Measurements from ENCODE around the gene SYNPR. TPM values are rescaled to one million over a fixed set of nuclear protein-coding genes. Genes with fewer than 3 reads are reported as not detected.

Gene SYNPR
- total RNA-seq, 2 donors from 2014 or later: not detected

GRCh38 chr3:63414607-63415006 is 136.5 kb downstream of the SYNPR start:
- H3K9me3 ChIP-seq (ENCODE audit: control insufficient read depth, low read length, poor library complexity, severe bottlenecking): no peaks in the 10 kb centered on the region
- ATAC-seq: no peak
- no peak overlapping the region for H3K27ac Mint-ChIP-seq
- no peaks in the 10 kb centered on the region for H3K36me3 Mint-ChIP-seq (ENCODE audit: low read depth)
- H3K4me1 Mint-ChIP-seq: no peaks in the 10 kb centered on the region
- no peaks in the 10 kb centered on the region for H3K27me3 Mint-ChIP-seq
- DNase-seq: no peak
- no peak overlapping the region for H3K4me3 Mint-ChIP-seq

DNA sequence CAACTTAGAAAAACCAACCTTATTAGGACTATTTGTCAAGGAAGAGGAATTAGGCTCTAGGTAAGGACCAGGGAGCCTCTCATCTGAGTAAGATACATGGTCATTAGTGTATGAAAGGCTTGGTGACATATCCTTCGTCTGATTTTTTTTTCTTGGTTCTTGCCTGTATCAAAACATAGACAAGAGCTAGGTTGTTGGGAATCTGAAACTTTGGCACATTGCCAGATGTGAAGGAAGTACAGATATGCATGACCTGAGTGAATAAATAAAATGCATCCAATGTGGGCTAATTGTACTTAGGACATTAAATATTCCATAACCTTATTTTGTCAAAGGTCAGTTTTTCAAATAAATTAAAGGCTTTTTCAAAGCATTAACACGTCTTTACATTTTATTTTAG is 151.8 kb downstream of the SYNPR start:
- H3K9me3 ChIP-seq (ENCODE audit: control insufficient read depth, low read length, poor library complexity, severe bottlenecking): no peaks in the 10 kb centered on the region
- no peaks in the 10 kb centered on the region for H3K36me3 Mint-ChIP-seq (ENCODE audit: low read depth)
- H3K4me1 Mint-ChIP-seq: no peaks in the 10 kb centered on the region
- no peaks in the 10 kb centered on the region for H3K27me3 Mint-ChIP-seq
- no peak for ATAC-seq
- no peak overlapping the region for H3K4me3 Mint-ChIP-seq
- DNase-seq: no peak
- no peak overlapping the region for H3K27ac Mint-ChIP-seq

GRCh38 chr3:63430875-63431274 is 152.8 kb downstream of the SYNPR start:
- H3K36me3 Mint-ChIP-seq (ENCODE audit: low read depth): no peaks in the 10 kb centered on the region
- H3K27me3 Mint-ChIP-seq: no peaks in the 10 kb centered on the region
- H3K9me3 ChIP-seq (ENCODE audit: control insufficient read depth, low read length, poor library complexity, severe bottlenecking): no peaks in the 10 kb centered on the region
- ATAC-seq (no peak), DNase-seq (no peak)
- H3K4me3 Mint-ChIP-seq: no peak overlapping the region
- H3K4me1 Mint-ChIP-seq: no peaks in the 10 kb centered on the region
- no peak overlapping the region for H3K27ac Mint-ChIP-seq

DNA sequence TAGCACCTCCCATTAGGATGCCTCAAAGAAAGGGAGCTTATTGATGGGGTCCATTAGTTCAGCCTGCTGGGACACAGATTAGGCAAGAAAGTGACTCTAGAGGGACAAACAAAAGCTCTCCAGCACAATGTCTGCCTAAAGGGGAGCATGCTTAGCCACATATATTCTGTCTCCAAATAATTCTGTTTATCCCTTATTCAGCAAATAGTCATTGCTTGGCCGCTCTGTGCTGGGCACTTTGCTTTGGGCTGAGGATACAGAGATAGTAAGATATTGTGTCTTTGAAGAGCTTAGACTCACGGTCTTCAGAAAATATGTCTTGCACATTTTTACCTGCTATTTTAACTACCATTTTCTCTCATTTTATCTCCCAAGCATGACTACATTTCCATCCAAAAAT is 159.8 kb downstream of the SYNPR start:
- no peak for ATAC-seq
- H3K4me1 Mint-ChIP-seq: no peaks in the 10 kb centered on the region

GRCh38 chr3:63438826-63439371 is 160.8 kb downstream of the SYNPR start:
- Mint-ChIP-seq H3K4me1 (no peaks in the 10 kb centered on the region), H3K4me3 (no peak overlapping the region), H3K36me3 (ENCODE audit: low read depth) (no peaks in the 10 kb centered on the region), H3K27me3 (no peaks in the 10 kb centered on the region), H3K27ac (no peak overlapping the region)
- H3K9me3 ChIP-seq (ENCODE audit: control insufficient read depth, low read length, poor library complexity, severe bottlenecking): no peaks in the 10 kb centered on the region
- DNase-seq: no peak
- ATAC-seq: no peak

More for the DNA sequence above, 159.8 kb downstream of the SYNPR start:
- Mint-ChIP-seq H3K27me3 (no peaks in the 10 kb centered on the region), H3K36me3 (ENCODE audit: low read depth) (no peaks in the 10 kb centered on the region), H3K4me3 (no peak overlapping the region), H3K27ac (no peak overlapping the region)
- no peaks in the 10 kb centered on the region for H3K9me3 ChIP-seq (ENCODE audit: control insufficient read depth, low read length, poor library complexity, severe bottlenecking)
- DNase-seq: no peak

DNA sequence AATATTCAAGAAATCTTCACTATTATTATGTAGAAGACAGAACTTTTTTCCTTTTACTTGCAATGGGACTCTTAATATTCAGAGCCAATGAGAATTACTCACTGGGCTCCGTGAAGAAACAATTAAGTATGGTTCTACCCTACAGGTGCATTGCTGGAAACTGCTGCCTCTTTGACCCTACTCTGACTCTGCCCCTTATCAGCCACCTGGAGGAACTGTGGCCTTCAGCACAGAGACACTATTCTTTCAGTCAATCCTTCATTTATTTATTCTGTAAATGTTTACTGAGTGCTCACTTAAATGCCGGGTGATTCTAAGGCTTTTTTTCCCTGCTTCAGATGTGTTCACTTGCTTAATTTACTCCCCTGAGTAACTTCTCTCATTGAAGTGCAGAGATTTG is 163.2 kb downstream of the SYNPR start:
- no peaks in the 10 kb centered on the region for H3K9me3 ChIP-seq (ENCODE audit: control insufficient read depth, low read length, poor library complexity, severe bottlenecking)
- DNase-seq: no peak
- no peaks in the 10 kb centered on the region for H3K27me3 Mint-ChIP-seq
- H3K4me3 Mint-ChIP-seq: no peak overlapping the region
- no peak overlapping the region for H3K27ac Mint-ChIP-seq
- H3K4me1 Mint-ChIP-seq: no peaks in the 10 kb centered on the region
- no peak for ATAC-seq
- no peaks in the 10 kb centered on the region for H3K36me3 Mint-ChIP-seq (ENCODE audit: low read depth)

DNA sequence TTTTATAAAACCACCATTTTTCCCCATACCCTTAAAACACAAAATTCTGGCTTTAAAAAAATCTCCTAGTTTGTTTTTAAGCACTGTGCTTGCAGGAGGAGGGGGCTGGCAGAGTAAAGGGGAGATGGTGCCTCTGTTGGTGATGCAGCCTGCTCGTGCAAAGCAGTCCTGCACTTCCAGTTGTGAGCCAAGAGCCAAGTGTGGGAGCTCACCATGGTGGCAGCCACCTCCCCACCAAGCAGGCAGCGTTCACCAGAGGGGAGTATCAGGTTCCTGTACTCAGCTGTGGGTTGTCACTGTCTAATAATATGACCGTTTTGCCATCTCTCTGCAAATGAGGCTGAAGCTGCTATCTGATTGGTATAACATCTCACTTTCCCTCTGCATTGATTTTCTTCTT is 164.8 kb downstream of the SYNPR start:
- ATAC-seq (no peak), DNase-seq (no peak)
- H3K36me3 Mint-ChIP-seq (ENCODE audit: low read depth): no peaks in the 10 kb centered on the region
- no peaks in the 10 kb centered on the region for H3K4me1 Mint-ChIP-seq
- no peaks in the 10 kb centered on the region for H3K9me3 ChIP-seq (ENCODE audit: control insufficient read depth, low read length, poor library complexity, severe bottlenecking)
- H3K4me3 Mint-ChIP-seq: no peak overlapping the region
- H3K27ac Mint-ChIP-seq: no peak overlapping the region
- no peaks in the 10 kb centered on the region for H3K27me3 Mint-ChIP-seq

- H3K27me3 Mint-ChIP-seq: no peaks in the 10 kb centered on the region
- H3K36me3 Mint-ChIP-seq (ENCODE audit: low read depth): no peaks in the 10 kb centered on the region
- H3K27ac Mint-ChIP-seq: no peak overlapping the region
- no peak overlapping the region for H3K4me3 Mint-ChIP-seq
- no peaks in the 10 kb centered on the region for H3K4me1 Mint-ChIP-seq
- ATAC-seq (no peak), DNase-seq (no peak)
- no peaks in the 10 kb centered on the region for H3K9me3 ChIP-seq (ENCODE audit: control insufficient read depth, low read length, poor library complexity, severe bottlenecking)
These were observed 171.9 kb downstream of the SYNPR start for GRCh38 chr3:63450023-63450422.

- DNase-seq (no peak), ATAC-seq (no peak)
- no peaks in the 10 kb centered on the region for H3K4me1 Mint-ChIP-seq
- no peaks in the 10 kb centered on the region for H3K9me3 ChIP-seq (ENCODE audit: control insufficient read depth, low read length, poor library complexity, severe bottlenecking)
- H3K36me3 Mint-ChIP-seq (ENCODE audit: low read depth): no peaks in the 10 kb centered on the region
- no peaks in the 10 kb centered on the region for H3K27me3 Mint-ChIP-seq
- H3K4me3 Mint-ChIP-seq: no peak overlapping the region
- no peak overlapping the region for H3K27ac Mint-ChIP-seq
These were observed 172.7 kb downstream of the SYNPR start for GRCh38 chr3:63450634-63451363.

DNA sequence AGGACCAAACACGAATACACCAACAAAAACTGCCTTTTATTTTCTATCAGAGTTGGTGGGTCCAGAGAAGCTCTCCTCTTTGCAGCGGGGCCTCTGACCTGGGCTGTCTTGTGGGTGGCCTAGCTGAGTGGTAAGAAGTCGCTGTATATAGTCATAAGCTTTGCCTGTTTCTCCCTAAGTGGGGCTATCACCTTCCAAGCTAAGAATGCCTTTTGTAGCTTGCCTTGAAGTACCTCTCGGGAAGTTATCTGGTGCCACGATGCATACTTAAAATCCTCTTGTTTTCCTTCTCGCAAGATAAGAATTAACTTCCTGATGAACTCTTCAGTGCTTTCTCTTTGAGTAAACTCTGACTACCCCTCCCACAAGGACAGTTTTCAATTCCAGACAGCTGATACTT is 178.8 kb downstream of the SYNPR start:
- no peak overlapping the region for H3K4me3 Mint-ChIP-seq
- no peak overlapping the region for H3K27ac Mint-ChIP-seq
- H3K9me3 ChIP-seq (ENCODE audit: control insufficient read depth, low read length, poor library complexity, severe bottlenecking): no peaks in the 10 kb centered on the region
- no peak for ATAC-seq
- DNase-seq: no peak
- H3K27me3 Mint-ChIP-seq: no peaks in the 10 kb centered on the region
- H3K4me1 Mint-ChIP-seq: no peaks in the 10 kb centered on the region
- no peaks in the 10 kb centered on the region for H3K36me3 Mint-ChIP-seq (ENCODE audit: low read depth)

- no peaks in the 10 kb centered on the region for H3K4me1 Mint-ChIP-seq
- no peak overlapping the region for H3K4me3 Mint-ChIP-seq
- no peaks in the 10 kb centered on the region for H3K36me3 Mint-ChIP-seq (ENCODE audit: low read depth)
- H3K27ac Mint-ChIP-seq: no peak overlapping the region
- H3K9me3 ChIP-seq (ENCODE audit: control insufficient read depth, low read length, poor library complexity, severe bottlenecking): no peaks in the 10 kb centered on the region
- DNase-seq (no peak), ATAC-seq (no peak)
- H3K27me3 Mint-ChIP-seq: no peaks in the 10 kb centered on the region
These were observed 180.3 kb downstream of the SYNPR start for GRCh38 chr3:63458405-63458804.

GRCh38 chr3:63462732-63463131 is 184.6 kb downstream of the SYNPR start:
- Mint-ChIP-seq H3K4me1 (no peaks in the 10 kb centered on the region), H3K4me3 (no peak overlapping the region), H3K27ac (no peak overlapping the region), H3K36me3 (ENCODE audit: low read depth) (no peaks in the 10 kb centered on the region), H3K27me3 (no peaks in the 10 kb centered on the region)
- H3K9me3 ChIP-seq (ENCODE audit: control insufficient read depth, low read length, poor library complexity, severe bottlenecking): no peaks in the 10 kb centered on the region
- ATAC-seq: no peak
- DNase-seq: no peak

DNA sequence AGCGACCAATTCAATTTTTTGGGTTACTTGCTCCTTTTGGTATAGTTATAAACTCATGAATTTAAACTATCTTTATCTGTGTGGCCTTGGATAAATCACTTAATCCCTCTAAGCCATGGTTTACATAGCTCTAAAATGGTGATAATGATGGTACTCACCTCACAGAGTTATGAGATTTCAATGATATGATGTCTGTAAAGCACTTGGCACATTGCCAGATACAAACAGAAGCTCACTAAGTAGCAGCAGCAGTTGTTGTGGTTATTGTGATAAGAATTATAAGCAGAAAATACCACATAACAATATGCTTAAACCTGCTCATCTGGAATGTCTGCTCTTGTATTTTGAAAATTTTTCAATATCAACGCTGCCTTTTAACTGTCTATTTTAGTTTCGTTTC is 189.3 kb downstream of the SYNPR start:
- Mint-ChIP-seq H3K27ac (no peak overlapping the region), H3K27me3 (no peaks in the 10 kb centered on the region), H3K4me1 (no peaks in the 10 kb centered on the region), H3K36me3 (ENCODE audit: low read depth) (no peaks in the 10 kb centered on the region), H3K4me3 (no peak overlapping the region)
- ATAC-seq (no peak), DNase-seq (no peak)
- H3K9me3 ChIP-seq (ENCODE audit: control insufficient read depth, low read length, poor library complexity, severe bottlenecking): no peaks in the 10 kb centered on the region

DNA sequence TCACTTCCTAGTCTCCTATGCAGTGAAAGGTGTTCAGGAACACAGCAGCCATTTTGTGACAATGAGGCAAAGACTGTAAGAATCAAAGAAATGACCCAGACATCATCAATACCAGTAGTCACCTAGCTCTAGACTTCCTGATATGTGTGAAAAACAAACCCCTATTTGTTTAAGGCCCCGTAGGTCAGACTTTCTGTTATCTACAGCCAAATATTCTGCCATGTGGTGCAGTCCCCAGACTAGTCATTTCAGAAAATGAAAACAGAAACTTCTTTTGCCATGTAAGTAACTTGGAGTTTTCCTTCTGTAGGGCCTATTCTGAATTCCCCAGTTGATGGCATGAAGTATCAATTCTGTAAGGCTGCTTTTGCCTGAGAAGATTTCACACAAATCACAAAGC is 192.6 kb downstream of the SYNPR start:
- ATAC-seq (no peak), DNase-seq (no peak)
- Mint-ChIP-seq H3K4me3 (no peak overlapping the region), H3K4me1 (no peaks in the 10 kb centered on the region), H3K36me3 (ENCODE audit: low read depth) (no peaks in the 10 kb centered on the region), H3K27ac (no peak overlapping the region), H3K27me3 (no peaks in the 10 kb centered on the region)
- H3K9me3 ChIP-seq (ENCODE audit: control insufficient read depth, low read length, poor library complexity, severe bottlenecking): no peaks in the 10 kb centered on the region
